ENCODE measurements around the gene SETD5.

- no peak for TF ChIP-seq EZH2 (IDR thresholded peaks at IDR 0.05; ENCODE audit: low read length, missing control alignments)
- TF ChIP-seq CTCF (conservative IDR thresholded peaks at IDR 0.05 in 1 of 2, IDR thresholded peaks at IDR 0.05 in 1 of 2; ENCODE audit: low read depth in 1 of 2, low read length in 2 of 2) = no peak
Measured at GRCh38 chr3:9396301-9396631, 1.1 kb upstream of the SETD5 start.

All from fibroblast of lung (primary cell).